Upper lobe of left lung (tissue), 4 donors: ENCODE results near the gene SMYD3.

Experiments
- EP300 ChIP-seq, 4 donors: sonication (generic); formaldehyde crosslinking; IDR thresholded peaks; one replicate each; pipeline ENCODE4 v1.5.1; 2017; ENCODE audit warnings: antibody characterized with exemption in 4 of 4, control low read depth in 2 of 4
- POLR2A ChIP-seq, 4 donors: fragments of 450-650 bp; IDR thresholded peaks; one replicate each; pipeline ENCODE4 v1.5.1; 2016 to 2017; ENCODE audit warnings: antibody characterized with exemption in 4 of 4, mild to moderate bottlenecking in 2 of 4
- TF ChIP-seq, protein P1 (sequence below), 6 experiments: fragments of 450-650 bp in 4 of 6; fragments of 200-600 bp in 2 of 6; sonication (generic) in 2 of 6; IDR thresholded peaks; one replicate each; pipeline ENCODE4 v1.5.1; 2016 to 2019; ENCODE audit warnings: antibody characterized with exemption in 6 of 6

DNA sequence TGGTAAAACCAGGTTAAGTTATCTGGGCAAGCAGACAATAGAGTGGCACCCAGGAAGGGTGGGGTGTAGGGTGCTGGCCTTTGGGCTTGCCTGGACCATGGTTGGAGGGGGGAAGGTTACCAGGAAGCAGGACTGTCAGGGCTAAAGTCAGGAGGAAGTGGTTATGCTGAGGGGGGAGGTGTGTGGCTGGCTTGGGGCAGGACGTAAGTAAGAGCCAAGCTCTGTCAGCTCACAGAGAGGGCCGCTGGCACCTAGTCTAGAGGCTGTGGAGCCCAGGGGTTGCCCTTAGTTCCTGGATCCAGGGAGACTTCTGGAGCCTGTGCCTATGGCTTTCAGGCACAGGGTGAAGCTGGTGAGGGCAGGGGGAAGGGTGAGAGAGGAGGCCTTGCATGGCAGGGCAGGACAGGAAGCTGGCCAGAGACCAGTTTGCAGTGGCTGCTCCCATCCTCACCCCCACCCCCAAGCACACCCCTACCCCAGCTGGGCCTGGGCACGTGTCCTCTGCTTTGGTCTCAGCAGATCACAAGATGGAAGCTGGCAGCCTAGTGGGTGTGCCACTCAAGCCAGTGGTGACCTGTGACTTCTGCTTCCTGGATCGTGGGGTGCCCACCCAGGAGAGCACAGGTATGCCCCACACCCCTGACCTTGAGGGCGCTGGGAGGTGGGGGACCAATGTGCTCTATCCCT, 20.5 kb upstream of the SMYD3 start:
- TF ChIP-seq, protein P1, sequence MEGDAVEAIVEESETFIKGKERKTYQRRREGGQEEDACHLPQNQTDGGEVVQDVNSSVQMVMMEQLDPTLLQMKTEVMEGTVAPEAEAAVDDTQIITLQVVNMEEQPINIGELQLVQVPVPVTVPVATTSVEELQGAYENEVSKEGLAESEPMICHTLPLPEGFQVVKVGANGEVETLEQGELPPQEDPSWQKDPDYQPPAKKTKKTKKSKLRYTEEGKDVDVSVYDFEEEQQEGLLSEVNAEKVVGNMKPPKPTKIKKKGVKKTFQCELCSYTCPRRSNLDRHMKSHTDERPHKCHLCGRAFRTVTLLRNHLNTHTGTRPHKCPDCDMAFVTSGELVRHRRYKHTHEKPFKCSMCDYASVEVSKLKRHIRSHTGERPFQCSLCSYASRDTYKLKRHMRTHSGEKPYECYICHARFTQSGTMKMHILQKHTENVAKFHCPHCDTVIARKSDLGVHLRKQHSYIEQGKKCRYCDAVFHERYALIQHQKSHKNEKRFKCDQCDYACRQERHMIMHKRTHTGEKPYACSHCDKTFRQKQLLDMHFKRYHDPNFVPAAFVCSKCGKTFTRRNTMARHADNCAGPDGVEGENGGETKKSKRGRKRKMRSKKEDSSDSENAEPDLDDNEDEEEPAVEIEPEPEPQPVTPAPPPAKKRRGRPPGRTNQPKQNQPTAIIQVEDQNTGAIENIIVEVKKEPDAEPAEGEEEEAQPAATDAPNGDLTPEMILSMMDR (IDR thresholded peaks at IDR 0.05), result no peak
- TF ChIP-seq POLR2A (IDR thresholded peaks at IDR 0.05) (no peak), EP300 (IDR thresholded peaks at IDR 0.05) (no peak)
